Spleen (tissue), 7 donors: ENCODE measurements around the gene TOP1.

ENCODE experiments used
- CTCF ChIP-seq, 11 experiments: fragments of 200-600 bp in 7 of 11; fragments of 450-650 bp in 4 of 11; sonication (generic) in 4 of 11; IDR thresholded peaks in 8 of 11; conservative IDR thresholded peaks in 3 of 11; 1 replicate in 7 of 11; 2 replicates in 4 of 11; pipeline versions ENCODE4 v1.4.0 to v1.8.0; 2016 to 2021; ENCODE audit warnings: antibody characterized with exemption in 11 of 11, inconsistent platforms in 4 of 11, mild to moderate bottlenecking in 1 of 11
- POLR2A ChIP-seq, 3 donors: fragments of 450-650 bp; IDR thresholded peaks; one replicate each; pipeline ENCODE4 v1.5.1; 2017; ENCODE audit warnings: antibody characterized with exemption in 3 of 3, mild to moderate bottlenecking in 1 of 3
- POLR2AphosphoS5 ChIP-seq, 3 donors: sonication (generic); formaldehyde crosslinking; IDR thresholded peaks; one replicate each; pipeline ENCODE4 v1.5.1; 2017; ENCODE audit warnings: antibody characterized with exemption in 3 of 3
- donor health status: DM: no; HTN: no; CAD: no; lungs with moderate emphysema.
- donor health status: DM: no; HTN: no; CAD: no.
- donor health status: DM: no; HTN: no; CAD: no.

GRCh38 chr20:41118632-41119031 lies 90.0 kb downstream of the TOP1 start:
- TF ChIP-seq POLR2A (IDR thresholded peaks at IDR 0.05), result no peak
- TF ChIP-seq CTCF (IDR thresholded peaks at IDR 0.05 in 8 of 11, conservative IDR thresholded peaks at IDR 0.05 in 3 of 11), result no peak
- TF ChIP-seq POLR2AphosphoS5 (IDR thresholded peaks at IDR 0.05), result no peak
